HG03558 (cell line): ENCODE data around the gene ANO3.
A peak's percentile ranks its signal among the peaks of the same experiment; 100 is the strongest.
"Not testable (repeated sequence)": the region's sequence is repeated elsewhere in the genome, so short reads cannot be mapped to it uniquely, and the experiment has no call there.

Experiments used
- ATAC-seq: cut with Tn5 transposase; IDR thresholded peaks from one replicate; pipeline ENCODE4 v1.9.1; 2021; ENCODE audit warnings: moderate number of reproducible peaks; ENCODE audit not compliant: unreplicated experiment; ENCODE audit errors: extremely low read depth

The ANO3 gene

GRCh38 chr11:26608507-26609146 is 276.7 kb downstream of the ANO3 start:
- no peak for ATAC-seq

- ATAC-seq = no peak
Measured at GRCh38 chr11:26613759-26614158, 281.8 kb downstream of the ANO3 start.

DNA sequence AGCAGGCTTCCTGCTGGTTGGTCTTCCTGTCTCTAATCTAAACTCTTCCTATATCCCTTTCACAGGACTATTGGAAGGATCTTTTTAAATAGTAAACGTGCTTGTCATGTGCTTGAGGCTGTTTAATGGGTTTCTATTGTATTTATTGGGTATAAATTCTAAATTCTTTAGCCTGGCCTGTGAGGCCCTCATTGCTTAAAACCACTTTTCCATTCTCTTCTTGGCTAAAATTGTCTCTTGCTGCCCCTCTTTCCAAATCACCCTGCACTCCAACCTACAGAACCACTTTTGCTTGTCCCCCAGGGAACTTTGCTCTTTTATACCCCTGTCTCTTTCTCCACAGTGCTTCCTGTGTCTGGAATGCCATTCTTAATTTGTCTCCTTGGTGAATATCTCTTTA is 286.5 kb downstream of the ANO3 start:
- no peak for ATAC-seq

GRCh38 chr11:26620282-26621045 is 288.5 kb downstream of the ANO3 start:
- no peak for ATAC-seq

DNA sequence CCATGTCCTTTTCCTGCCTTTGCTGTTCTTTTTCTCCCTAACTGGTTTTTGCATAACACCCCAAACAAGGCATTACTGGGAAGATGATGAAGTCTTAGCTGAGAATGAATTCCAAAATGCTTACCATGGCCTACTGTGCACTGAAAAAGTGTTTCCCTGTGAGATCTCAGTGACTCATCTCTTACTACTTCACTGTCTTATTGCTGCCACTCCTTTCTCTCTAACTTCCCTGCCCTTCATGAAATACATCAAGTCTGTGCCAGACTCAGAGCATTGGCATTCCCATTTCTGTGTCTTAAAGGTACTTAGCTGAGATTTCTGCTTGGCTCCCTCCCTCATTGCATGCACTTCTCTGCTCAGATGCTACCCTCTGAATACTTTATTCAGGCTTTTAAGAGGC is 289.2 kb downstream of the ANO3 start:
- no peak for ATAC-seq

DNA sequence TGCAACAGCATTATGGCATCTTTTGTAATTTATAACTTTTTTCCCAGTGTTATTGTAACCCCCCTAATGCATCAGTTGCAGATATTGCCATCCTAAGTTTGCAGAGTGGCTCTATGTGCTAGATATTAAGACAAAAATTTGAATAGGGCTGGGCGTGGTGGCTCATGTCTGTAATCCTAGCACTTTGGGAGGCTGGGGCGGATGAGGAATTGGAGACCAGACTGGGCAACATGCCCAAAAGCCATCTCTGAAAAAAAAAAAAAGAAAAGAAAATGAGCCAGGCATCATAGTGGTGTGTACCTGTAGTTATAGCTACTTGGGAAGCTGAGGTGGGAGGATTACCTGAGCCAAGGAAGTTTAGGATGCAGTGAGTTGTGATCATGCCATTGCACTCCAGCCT is 290.3 kb downstream of the ANO3 start:
- ATAC-seq = no peak

DNA sequence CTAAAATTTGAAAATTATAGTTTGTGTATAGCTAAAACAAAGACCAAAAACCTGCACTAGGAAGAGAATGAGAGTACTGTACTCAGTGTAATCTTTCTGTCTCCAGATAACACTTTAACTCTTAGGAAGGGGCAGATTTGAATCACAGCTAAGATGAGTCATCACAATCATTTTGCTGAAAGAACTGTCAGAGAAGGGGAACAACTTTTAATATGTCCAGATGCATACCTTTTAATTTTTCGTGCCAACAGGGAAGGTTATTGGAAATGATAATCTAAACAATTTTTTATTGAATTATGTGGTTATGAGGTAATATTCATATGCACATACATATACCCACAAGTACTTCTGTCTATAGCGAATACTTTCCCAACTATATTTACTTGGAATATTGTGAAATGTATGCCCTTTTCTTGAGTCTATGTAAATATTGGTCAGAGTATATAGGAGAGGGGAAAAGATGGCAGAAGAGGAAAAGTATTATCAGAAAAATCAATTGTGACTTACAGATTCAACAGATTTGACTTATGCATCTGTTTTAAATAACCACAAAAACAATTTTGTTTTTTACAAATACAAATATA is 291.2 kb downstream of the ANO3 start:
- ATAC-seq = no peak

- no peak for ATAC-seq
Measured at GRCh38 chr11:26626346-26626745, 294.4 kb downstream of the ANO3 start.

DNA sequence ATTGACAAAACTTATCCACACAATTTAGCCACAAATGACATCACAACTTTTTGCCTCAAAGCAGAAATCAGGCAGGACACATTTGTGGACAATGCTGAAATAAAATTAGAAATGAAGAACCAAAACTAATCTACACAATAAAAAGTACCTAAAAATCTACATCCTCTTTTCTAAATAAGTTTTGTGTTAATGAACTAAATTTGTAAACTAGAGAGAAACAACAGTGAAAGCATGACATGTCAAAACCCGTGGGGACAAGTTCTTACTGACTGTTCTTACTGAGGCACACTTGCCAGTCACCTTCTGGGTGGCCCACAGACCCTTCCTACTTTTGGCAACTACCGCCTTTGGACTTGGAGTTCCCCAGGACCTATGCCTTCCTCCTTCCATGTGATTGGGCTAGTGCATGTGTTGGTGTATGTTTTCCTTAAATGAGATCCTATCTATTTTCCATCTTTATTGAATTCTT is 300.8 kb downstream of the ANO3 start:
- ATAC-seq = no peak

GRCh38 chr11:26643314-26643713 is 311.4 kb downstream of the ANO3 start:
- ATAC-seq = not testable (repeated sequence)

DNA sequence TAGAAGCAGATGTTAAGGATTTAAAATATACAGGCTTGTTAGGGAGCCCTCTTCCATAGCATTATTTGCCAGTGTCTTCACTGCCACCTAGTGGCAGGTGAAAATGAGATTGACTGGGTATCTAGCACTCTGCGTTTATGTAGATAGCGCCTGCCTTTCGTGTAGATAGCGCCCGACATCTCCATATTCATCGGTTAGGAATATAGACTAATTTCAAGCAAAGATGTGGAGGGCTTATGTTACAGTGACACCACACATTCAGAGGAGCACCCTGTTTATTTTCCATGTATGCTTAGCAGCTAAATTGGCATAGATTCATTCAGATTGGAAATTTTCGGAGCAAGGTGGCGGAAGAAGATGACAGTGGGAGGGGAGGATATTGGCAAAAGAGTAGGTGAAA is 318.0 kb downstream of the ANO3 start:
- peak; percentile 95 for ATAC-seq

DNA sequence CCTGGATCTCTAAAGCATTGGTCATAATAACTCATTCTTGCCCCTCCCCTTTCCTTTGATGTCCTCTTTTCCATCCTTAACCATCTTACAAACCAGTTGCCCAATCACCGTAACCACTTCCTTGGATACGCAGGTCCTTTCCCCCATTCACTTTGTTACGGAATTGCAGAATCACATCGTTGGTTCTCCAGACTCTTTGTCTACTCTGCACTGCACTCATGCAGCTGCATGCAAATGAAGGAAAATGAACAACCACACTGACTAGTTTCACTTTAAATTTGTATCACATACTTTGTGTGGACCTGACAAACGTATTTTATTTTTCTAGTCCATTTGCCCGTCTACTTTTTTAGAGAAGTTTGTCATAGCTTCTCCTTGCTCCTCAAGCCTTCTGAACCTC is 320.0 kb downstream of the ANO3 start:
- no peak for ATAC-seq

GRCh38 chr11:26655287-26655686 is 323.4 kb downstream of the ANO3 start:
- ATAC-seq = no peak

DNA sequence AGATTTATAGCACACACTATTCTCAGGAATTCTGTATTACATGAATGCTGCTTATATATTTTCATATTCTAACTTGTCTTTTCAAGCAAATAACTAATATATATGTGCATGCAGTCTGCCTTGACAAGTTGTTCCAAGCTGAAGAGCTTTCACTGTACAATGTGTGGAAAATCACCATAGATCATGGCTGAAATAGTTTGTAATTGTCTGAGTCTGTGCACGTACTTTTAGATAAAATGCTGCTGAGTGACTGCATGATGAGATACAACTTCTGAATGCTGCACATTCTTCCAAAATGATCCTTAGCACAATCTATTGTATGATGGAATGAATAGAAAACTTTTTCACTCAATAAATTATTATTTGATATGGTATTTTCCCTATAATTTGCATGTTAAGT is 331.0 kb downstream of the ANO3 start:
- ATAC-seq = no peak

DNA sequence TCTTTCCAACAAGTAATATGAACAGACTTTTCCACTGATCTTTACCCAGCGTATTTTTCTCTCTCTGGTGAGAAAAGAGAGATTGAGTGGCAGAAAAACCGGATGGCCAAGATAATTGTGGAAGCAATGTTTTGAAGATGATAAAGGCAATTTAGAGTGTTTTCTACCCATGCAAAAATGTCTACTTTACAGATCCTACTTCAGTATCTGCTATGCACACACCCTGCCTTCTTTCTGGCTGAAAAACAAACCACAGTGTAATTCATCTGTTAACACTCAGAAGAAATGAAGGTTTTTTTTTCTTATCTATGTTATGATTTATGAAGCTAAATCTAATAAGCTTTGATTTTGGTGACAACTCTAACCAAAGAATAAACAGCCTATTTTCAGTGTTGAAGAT is 333.1 kb downstream of the ANO3 start:
- no peak for ATAC-seq

- ATAC-seq = no peak
Measured at GRCh38 chr11:26665946-26666345, 334.0 kb downstream of the ANO3 start.

DNA sequence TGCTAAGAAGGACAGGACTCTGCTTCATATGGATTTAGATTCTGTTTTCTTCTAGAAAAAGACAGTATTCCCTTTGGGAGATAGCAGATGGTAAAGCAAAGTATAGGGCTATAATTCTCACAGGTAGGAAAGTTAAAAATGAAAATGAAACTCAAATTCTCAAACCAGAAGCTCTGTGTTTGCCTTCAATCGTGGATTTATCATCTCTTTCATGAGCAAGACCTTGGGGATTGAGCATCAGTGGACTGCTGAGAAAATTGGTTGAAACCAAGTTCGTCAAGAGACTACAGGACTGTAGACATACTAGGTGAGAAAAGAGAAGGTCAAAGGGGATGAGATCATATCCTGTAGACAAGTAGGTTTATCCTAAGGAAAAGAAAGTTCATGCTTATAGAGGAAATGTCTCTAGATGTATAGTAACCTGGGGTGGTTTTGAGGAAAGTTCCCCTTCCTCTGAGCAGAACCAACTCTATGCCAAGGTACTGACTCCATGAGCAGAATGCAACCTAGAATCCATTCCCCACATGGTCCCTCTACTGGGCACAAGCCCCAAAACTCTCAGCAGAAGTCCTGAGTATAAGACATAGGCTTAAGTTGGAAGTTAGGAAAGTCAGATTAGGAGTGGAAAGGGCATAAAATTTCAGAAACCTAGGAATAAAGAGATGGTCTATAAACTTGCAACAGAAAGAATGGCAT is 343.5 kb downstream of the ANO3 start:
- no peak for ATAC-seq

- no peak for ATAC-seq
Measured at GRCh38 chr11:26676641-26677040, 344.7 kb downstream of the ANO3 start.

DNA sequence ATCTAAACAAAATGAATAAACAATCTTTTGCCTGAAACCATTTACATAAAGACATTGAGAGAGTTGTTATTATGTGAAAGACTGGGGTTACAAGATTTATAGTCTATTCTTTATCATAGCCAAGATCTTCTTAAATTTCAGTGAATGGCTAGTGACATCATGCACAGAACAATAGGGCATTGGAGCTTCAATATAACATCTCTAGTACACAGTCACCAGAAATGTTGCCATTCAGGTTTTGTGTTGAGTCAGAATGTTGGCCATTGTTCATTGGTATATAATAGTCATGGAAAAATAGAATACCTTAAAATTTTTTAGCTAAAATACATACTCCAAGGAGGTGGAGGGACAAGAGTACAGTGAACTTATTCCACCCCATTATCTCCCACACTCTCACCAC is 345.6 kb downstream of the ANO3 start:
- no peak for ATAC-seq

- ATAC-seq = no peak
Measured at GRCh38 chr11:26687351-26687750, 355.4 kb downstream of the ANO3 start.

- no peak for ATAC-seq
Measured at GRCh38 chr11:26688701-26689100, 356.8 kb downstream of the ANO3 start.
